EH (cell line): ENCODE results near the gene LRRC61.
A peak's percentile ranks its signal among the peaks of the same experiment; 100 is the strongest.
"Not testable (repeated sequence)": the region's sequence is repeated elsewhere in the genome, so short reads cannot be mapped to it uniquely, and the experiment has no call there.

Experiments
- DNase-seq: peaks from one replicate; pipeline ENCODE4 v3.0.0-alpha.2; 2015; ENCODE audit warnings: low read depth

Gene LRRC61

GRCh38 chr7:150307904-150308303 lies 15.3 kb upstream of the LRRC61 start:
- no peak for DNase-seq

- DNase-seq, result no peak
These were observed 14.6 kb upstream of the LRRC61 start for GRCh38 chr7:150308575-150308974.

GRCh38 chr7:150311146-150311545 lies 12.0 kb upstream of the LRRC61 start:
- no peak for DNase-seq

- peak; percentile 13 for DNase-seq
These were observed 11.4 kb upstream of the LRRC61 start for GRCh38 chr7:150311711-150312110.

- DNase-seq, result peak; percentile 5
These were observed 10.3 kb upstream of the LRRC61 start for GRCh38 chr7:150312649-150313366.

- no peak for DNase-seq
These were observed 9.8 kb upstream of the LRRC61 start for GRCh38 chr7:150313367-150313809.

GRCh38 chr7:150313870-150314269 lies 9.3 kb upstream of the LRRC61 start:
- no peak for DNase-seq

GRCh38 chr7:150314639-150315239 lies 8.4 kb upstream of the LRRC61 start:
- no peak for DNase-seq

- DNase-seq, result not testable (repeated sequence)
These were observed 6.2 kb upstream of the LRRC61 start for GRCh38 chr7:150316987-150317386.

- DNase-seq, result peak; percentile 24
These were observed 5.3 kb upstream of the LRRC61 start for GRCh38 chr7:150317748-150318444.

GRCh38 chr7:150321788-150322113 lies 1.4 kb upstream of the LRRC61 start:
- DNase-seq, result no peak

GRCh38 chr7:150322114-150322832 lies 882 bp upstream of the LRRC61 start:
- DNase-seq, result no peak

GRCh38 chr7:150323682-150324372 lies 672 bp downstream of the LRRC61 start:
- DNase-seq, result no peak

- DNase-seq, result no peak
These were observed 1.3 kb downstream of the LRRC61 start for GRCh38 chr7:150324373-150324961.

- peak; percentile 4 for DNase-seq
These were observed 2.0 kb downstream of the LRRC61 start for GRCh38 chr7:150325110-150325611.

GRCh38 chr7:150325901-150326300 lies 2.7 kb downstream of the LRRC61 start:
- no peak for DNase-seq

GRCh38 chr7:150326657-150327268 lies 3.6 kb downstream of the LRRC61 start:
- no peak for DNase-seq

- no peak for DNase-seq
These were observed 4.2 kb downstream of the LRRC61 start for GRCh38 chr7:150327308-150327707.

- DNase-seq, result no peak
These were observed 6.4 kb downstream of the LRRC61 start for GRCh38 chr7:150329331-150330120.

- DNase-seq, result no peak
These were observed 7.2 kb downstream of the LRRC61 start for GRCh38 chr7:150330211-150330885.
